ENCODE results near the gene PSMA1. TPM values are rescaled to one million over a fixed set of nuclear protein-coding genes. Genes with fewer than 3 reads are reported as not detected.

PSMA1 gene
- total RNA-seq, 4 donors from 2014 or later, result 81.7 to 213 (median 126) TPM

DNA sequence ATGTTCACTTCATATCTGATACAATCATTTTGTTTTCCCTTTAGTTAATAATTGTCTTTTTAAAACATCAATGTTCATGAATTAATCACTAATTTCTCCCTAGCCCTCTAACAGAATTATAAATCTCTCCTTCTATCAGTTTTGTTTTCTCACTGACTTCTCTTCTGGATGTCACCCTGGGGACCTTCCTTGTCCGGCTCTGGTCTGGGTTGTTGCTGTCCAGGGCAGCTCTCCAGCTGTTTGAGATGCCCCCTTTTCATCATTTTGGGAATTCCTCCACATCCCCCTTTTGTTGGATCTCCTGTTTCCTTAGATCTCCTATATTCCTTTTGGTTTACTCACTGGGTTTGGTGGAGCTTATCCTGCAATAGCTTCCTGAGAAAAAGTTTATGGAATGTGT lies 35.6 kb upstream of the PSMA1 start:
- H3K9me3 ChIP-seq, result no peaks in the 10 kb centered on the region
- DNase-seq, result no peak
- H3K4me1 ChIP-seq, result no peaks in the 10 kb centered on the region
- TF ChIP-seq, protein P1, sequence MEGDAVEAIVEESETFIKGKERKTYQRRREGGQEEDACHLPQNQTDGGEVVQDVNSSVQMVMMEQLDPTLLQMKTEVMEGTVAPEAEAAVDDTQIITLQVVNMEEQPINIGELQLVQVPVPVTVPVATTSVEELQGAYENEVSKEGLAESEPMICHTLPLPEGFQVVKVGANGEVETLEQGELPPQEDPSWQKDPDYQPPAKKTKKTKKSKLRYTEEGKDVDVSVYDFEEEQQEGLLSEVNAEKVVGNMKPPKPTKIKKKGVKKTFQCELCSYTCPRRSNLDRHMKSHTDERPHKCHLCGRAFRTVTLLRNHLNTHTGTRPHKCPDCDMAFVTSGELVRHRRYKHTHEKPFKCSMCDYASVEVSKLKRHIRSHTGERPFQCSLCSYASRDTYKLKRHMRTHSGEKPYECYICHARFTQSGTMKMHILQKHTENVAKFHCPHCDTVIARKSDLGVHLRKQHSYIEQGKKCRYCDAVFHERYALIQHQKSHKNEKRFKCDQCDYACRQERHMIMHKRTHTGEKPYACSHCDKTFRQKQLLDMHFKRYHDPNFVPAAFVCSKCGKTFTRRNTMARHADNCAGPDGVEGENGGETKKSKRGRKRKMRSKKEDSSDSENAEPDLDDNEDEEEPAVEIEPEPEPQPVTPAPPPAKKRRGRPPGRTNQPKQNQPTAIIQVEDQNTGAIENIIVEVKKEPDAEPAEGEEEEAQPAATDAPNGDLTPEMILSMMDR (IDR thresholded peaks at IDR 0.05), result no peak
- no peak for TF ChIP-seq POLR2A (IDR thresholded peaks at IDR 0.05)
- no peak overlapping the region for H3K4me3 ChIP-seq
- no peaks in the 10 kb centered on the region for H3K27me3 ChIP-seq
- H3K27ac ChIP-seq, result no peak overlapping the region
- intact Hi-C loops (cut with DNase I; ENCODE audit: low total_unique reads), result no loop called here
- no peaks in the 10 kb centered on the region for H3K36me3 ChIP-seq

DNA sequence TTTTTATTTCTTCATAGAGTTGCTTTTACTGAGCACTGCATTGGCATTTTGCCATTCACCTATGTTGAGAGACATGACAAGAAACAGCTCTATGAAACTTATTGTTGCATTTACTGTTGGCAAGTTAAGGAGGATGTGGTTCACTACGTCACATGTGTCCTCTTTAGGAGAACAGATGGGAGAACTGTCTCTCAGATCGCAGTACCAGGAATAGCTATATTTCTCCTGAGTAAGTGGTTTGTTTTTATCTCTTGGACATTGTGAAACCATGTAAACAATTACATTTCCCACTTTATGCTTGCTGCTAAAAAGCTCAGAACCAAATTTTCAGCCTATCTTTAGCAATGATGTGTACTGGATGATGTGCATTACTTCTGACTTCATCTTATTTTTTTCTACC lies 34.8 kb upstream of the PSMA1 start:
- Histone ChIP-seq H3K9me3 (no peaks in the 10 kb centered on the region), H3K4me1 (no peaks in the 10 kb centered on the region), H3K27me3 (no peaks in the 10 kb centered on the region), H3K36me3 (no peaks in the 10 kb centered on the region), H3K4me3 (no peak overlapping the region), H3K27ac (no peak overlapping the region)
- TF ChIP-seq, protein P1 (IDR thresholded peaks at IDR 0.05), result no peak
- no peak for TF ChIP-seq POLR2A (IDR thresholded peaks at IDR 0.05)
- intact Hi-C loops (cut with DNase I; ENCODE audit: low total_unique reads), result no loop called here
- no peak for DNase-seq

DNA sequence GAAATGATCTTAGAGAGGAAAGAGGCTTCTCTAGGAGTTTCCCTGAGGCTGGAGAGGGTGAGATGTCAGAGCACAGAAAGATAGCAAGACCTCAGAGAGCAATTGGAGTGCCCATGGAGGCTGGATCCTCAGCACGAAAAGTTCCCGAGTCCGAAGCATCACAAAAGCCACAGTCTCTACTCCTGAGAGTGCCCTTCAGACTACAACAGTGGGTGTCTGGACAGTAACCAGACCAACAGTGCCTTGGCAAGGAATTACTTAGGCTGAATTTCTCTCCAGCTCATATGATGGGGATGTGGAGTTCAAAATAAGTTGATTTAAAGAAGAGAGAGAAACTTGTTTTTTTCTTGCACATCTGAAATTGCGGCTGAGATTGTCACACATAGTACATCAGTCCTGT lies 31.9 kb upstream of the PSMA1 start:
- no peak overlapping the region for H3K27ac ChIP-seq
- intact Hi-C loops (cut with DNase I; ENCODE audit: low total_unique reads), result no loop called here

DNA sequence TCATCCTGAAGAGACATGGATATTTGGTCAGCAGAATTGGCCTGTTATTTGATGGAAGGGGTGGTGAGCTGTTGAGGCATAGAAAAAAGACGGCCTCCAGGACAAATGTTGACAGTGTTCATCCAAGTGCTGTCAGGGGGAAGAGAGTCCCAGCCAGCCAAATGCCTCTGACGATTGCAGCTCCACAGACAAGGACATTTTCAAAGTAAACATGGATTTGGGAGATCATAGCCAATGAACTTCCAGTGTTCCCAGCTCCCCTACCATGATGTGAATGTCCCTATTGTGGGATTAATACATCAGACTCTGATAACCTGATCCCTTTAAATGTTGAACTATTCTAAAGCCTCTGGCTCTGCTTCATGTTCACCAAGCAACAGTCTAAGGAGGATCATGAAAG lies 31.2 kb upstream of the PSMA1 start:
- Histone ChIP-seq H3K36me3 (no peaks in the 10 kb centered on the region), H3K27me3 (no peaks in the 10 kb centered on the region), H3K27ac (no peak overlapping the region), H3K9me3 (no peaks in the 10 kb centered on the region), H3K4me1 (no peaks in the 10 kb centered on the region), H3K4me3 (no peak overlapping the region)
- intact Hi-C loops (cut with DNase I; ENCODE audit: low total_unique reads), result no loop called here
- no peak for TF ChIP-seq POLR2A (IDR thresholded peaks at IDR 0.05)
- TF ChIP-seq, protein P1 (IDR thresholded peaks at IDR 0.05), result no peak
- no peak for DNase-seq

More for the DNA sequence above, 31.9 kb upstream of the PSMA1 start:
- no peaks in the 10 kb centered on the region for H3K36me3 ChIP-seq
- no peak overlapping the region for H3K4me3 ChIP-seq
- H3K9me3 ChIP-seq, result no peaks in the 10 kb centered on the region
- TF ChIP-seq, protein P1 (IDR thresholded peaks at IDR 0.05), result no peak
- TF ChIP-seq POLR2A (IDR thresholded peaks at IDR 0.05), result no peak
- no peak for DNase-seq
- no peaks in the 10 kb centered on the region for H3K4me1 ChIP-seq
- no peaks in the 10 kb centered on the region for H3K27me3 ChIP-seq

DNA sequence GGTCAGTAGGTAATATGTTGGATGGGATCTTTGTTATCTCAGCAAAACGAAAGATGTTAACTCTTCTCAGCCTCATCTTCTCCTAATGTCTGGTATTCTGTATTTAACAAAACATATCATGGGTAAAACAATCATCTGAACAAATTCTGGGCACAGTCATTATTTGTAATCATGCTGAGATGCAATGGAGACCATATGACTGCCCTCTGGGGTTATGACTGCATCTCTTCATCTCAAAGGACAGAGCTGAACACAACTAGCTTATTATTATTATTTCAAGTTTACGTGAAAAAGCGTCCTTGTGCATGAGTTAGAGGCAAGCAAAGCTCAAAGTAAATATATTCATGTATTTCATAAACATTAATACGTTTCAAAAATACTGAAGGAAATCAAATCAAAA lies 29.7 kb upstream of the PSMA1 start:
- H3K36me3 ChIP-seq, result no peaks in the 10 kb centered on the region
- TF ChIP-seq, protein P1 (IDR thresholded peaks at IDR 0.05), result no peak
- no peak for TF ChIP-seq POLR2A (IDR thresholded peaks at IDR 0.05)
- H3K27me3 ChIP-seq, result no peaks in the 10 kb centered on the region
- no peak overlapping the region for H3K27ac ChIP-seq
- intact Hi-C loops (cut with DNase I; ENCODE audit: low total_unique reads), result no loop called here
- DNase-seq, result no peak
- no peaks in the 10 kb centered on the region for H3K9me3 ChIP-seq
- no peak overlapping the region for H3K4me3 ChIP-seq
- H3K4me1 ChIP-seq, result no peaks in the 10 kb centered on the region
